HEK293T (cell line): ENCODE measurements around the gene CREB5.

ENCODE experiments used
- CTBP1 ChIP-seq: fragments of 450-650 bp; IDR thresholded peaks from 2 replicates; pipeline ENCODE4 v1.6.1; 2016; ENCODE audit warnings: borderline replicate concordance
- TARDBP ChIP-seq: fragments of 450-650 bp; IDR thresholded peaks from 2 replicates; pipeline ENCODE4 v1.6.1; 2016

GRCh38 chr7:28853150-28853549, 440.8 kb downstream of the CREB5 start:
- TF ChIP-seq CTBP1 (no peak), TARDBP (no peak)
